Memory B cell (primary cell): ENCODE data around the gene TCP1.
A peak's percentile ranks its signal among the peaks of the same experiment; 100 is the strongest.

Experiments
- ATAC-seq: fragments of 150-1000 bp; cut with Tn5 transposase; 2 replicates; pipeline ENCODE4 v1.10.0; 2021; ENCODE audit warnings: low read depth, mild to moderate bottlenecking, moderate library complexity
- DNase-seq, 2 donors: peaks; one replicate each; pipeline ENCODE4 v3.0.0; 2022; ENCODE audit warnings: low spot score in 2 of 2
- H3K27ac Mint-ChIP-seq: one replicate; pipeline ENCODE4 v1.8.0; 2022; ENCODE audit warnings: mild to moderate bottlenecking, moderate library complexity, mixed read lengths
- H3K27me3 Mint-ChIP-seq: one replicate; pipeline ENCODE4 v1.8.0; 2022; ENCODE audit warnings: mixed read lengths
- H3K36me3 Mint-ChIP-seq: one replicate; pipeline ENCODE4 v1.8.0; 2022; ENCODE audit warnings: mild to moderate bottlenecking, mixed read lengths
- H3K4me1 Mint-ChIP-seq: one replicate; pipeline ENCODE4 v1.8.0; 2022; ENCODE audit warnings: mixed read lengths
- H3K4me3 Mint-ChIP-seq: one replicate; pipeline ENCODE4 v1.8.0; 2022; ENCODE audit warnings: mild to moderate bottlenecking, moderate library complexity, mixed read lengths
- H3K9me3 Mint-ChIP-seq: one replicate; pipeline ENCODE4 v1.8.0; 2022; ENCODE audit warnings: mixed read lengths

TCP1 gene

GRCh38 chr6:159772196-159772595, 17.2 kb downstream of the TCP1 start:
- no peak overlapping the region for H3K27ac Mint-ChIP-seq
- H3K27me3 Mint-ChIP-seq = no peaks in the 10 kb centered on the region
- DNase-seq = no peak
- no peaks in the 10 kb centered on the region for H3K4me1 Mint-ChIP-seq
- no peak overlapping the region for H3K4me3 Mint-ChIP-seq
- no peak for ATAC-seq
- H3K9me3 Mint-ChIP-seq = peaks cover 2% of the 10 kb centered on the region
- peaks cover 30% of the 10 kb centered on the region for H3K36me3 Mint-ChIP-seq

GRCh38 chr6:159769470-159769869, 19.9 kb downstream of the TCP1 start:
- Mint-ChIP-seq H3K9me3 (peaks cover 2% of the 10 kb centered on the region), H3K27me3 (no peaks in the 10 kb centered on the region), H3K27ac (no peak overlapping the region), H3K4me3 (no peak overlapping the region), H3K36me3 (peaks cover 32% of the 10 kb centered on the region), H3K4me1 (no peaks in the 10 kb centered on the region)
- ATAC-seq = no peak
- no peak for DNase-seq

- Mint-ChIP-seq H3K27me3 (no peaks in the 10 kb centered on the region), H3K36me3 (peaks cover 30% of the 10 kb centered on the region), H3K27ac (no peak overlapping the region)
Measured at GRCh38 chr6:159766906-159767305, 22.5 kb downstream of the TCP1 start.

GRCh38 chr6:159762681-159763293, 26.6 kb downstream of the TCP1 start:
- ATAC-seq = peak; percentile 23
- peak in 1 of 2 donors; percentile 40 for DNase-seq
- peaks cover 24% of the 10 kb centered on the region for H3K4me1 Mint-ChIP-seq
- no peaks in the 10 kb centered on the region for H3K9me3 Mint-ChIP-seq
- H3K27ac Mint-ChIP-seq = peak overlapping the region; percentile 96
- peaks cover 13% of the 10 kb centered on the region for H3K36me3 Mint-ChIP-seq
- peak overlapping the region; percentile 91 for H3K4me3 Mint-ChIP-seq
- no peaks in the 10 kb centered on the region for H3K27me3 Mint-ChIP-seq

More at GRCh38 chr6:159766906-159767305, 22.5 kb downstream of the TCP1 start:
- Mint-ChIP-seq H3K9me3 (peaks cover 2% of the 10 kb centered on the region), H3K4me1 (peaks cover 7% of the 10 kb centered on the region), H3K4me3 (no peak overlapping the region)
- DNase-seq (no peak), ATAC-seq (no peak)

GRCh38 chr6:159761873-159762680, 27.3 kb downstream of the TCP1 start, which contains the start of gene ACAT2:
Gene ACAT2 (plus strand): TSS chr6:159762045. CDS start chr6:159762088, 43 bp downstream.
- Mint-ChIP-seq H3K4me1 (peaks cover 24% of the 10 kb centered on the region), H3K9me3 (no peaks in the 10 kb centered on the region), H3K36me3 (peaks cover 13% of the 10 kb centered on the region), H3K27ac (peak within 1 kb of the TSS; percentile 96), H3K27me3 (no peaks in the 10 kb centered on the region), H3K4me3 (peak within 1 kb of the TSS; percentile 91)
- DNase-seq (peak; percentile 81 to 88), ATAC-seq (peak; percentile 85)

GRCh38 chr6:159761129-159761872, 28.1 kb downstream of the TCP1 start:
- Mint-ChIP-seq H3K27ac (peak overlapping the region; percentile 96), H3K9me3 (no peaks in the 10 kb centered on the region), H3K4me1 (peaks cover 24% of the 10 kb centered on the region), H3K36me3 (peaks cover 10% of the 10 kb centered on the region), H3K4me3 (peak overlapping the region; percentile 91), H3K27me3 (no peaks in the 10 kb centered on the region)
- DNase-seq = no peak
- no peak for ATAC-seq

- peak overlapping the region; percentile 96 for H3K27ac Mint-ChIP-seq
- DNase-seq (no peak), ATAC-seq (no peak)
- peaks cover 13% of the 10 kb centered on the region for H3K36me3 Mint-ChIP-seq
- peak overlapping the region; percentile 91 for H3K4me3 Mint-ChIP-seq
- peaks cover 24% of the 10 kb centered on the region for H3K4me1 Mint-ChIP-seq
- H3K9me3 Mint-ChIP-seq = no peaks in the 10 kb centered on the region
- no peaks in the 10 kb centered on the region for H3K27me3 Mint-ChIP-seq
Measured at GRCh38 chr6:159760602-159761057, 28.8 kb downstream of the TCP1 start.

- Mint-ChIP-seq H3K4me3 (peak overlapping the region; percentile 7), H3K36me3 (peaks cover 15% of the 10 kb centered on the region), H3K4me1 (peaks cover 24% of the 10 kb centered on the region), H3K27me3 (no peaks in the 10 kb centered on the region), H3K9me3 (no peaks in the 10 kb centered on the region), H3K27ac (peak overlapping the region; percentile 10)
- ATAC-seq (no peak), DNase-seq (no peak)
Measured at GRCh38 chr6:159759645-159760044, 29.8 kb downstream of the TCP1 start.

- Mint-ChIP-seq H3K9me3 (no peaks in the 10 kb centered on the region), H3K4me1 (peaks cover 24% of the 10 kb centered on the region), H3K27me3 (no peaks in the 10 kb centered on the region), H3K36me3 (peaks cover 16% of the 10 kb centered on the region), H3K4me3 (no peak overlapping the region), H3K27ac (peak overlapping the region; percentile 79)
- DNase-seq (no peak), ATAC-seq (no peak)
Measured at GRCh38 chr6:159758031-159759001, 31.1 kb downstream of the TCP1 start.

- H3K9me3 Mint-ChIP-seq = no peaks in the 10 kb centered on the region
- no peak for DNase-seq
- H3K4me1 Mint-ChIP-seq = peaks cover 17% of the 10 kb centered on the region
- H3K36me3 Mint-ChIP-seq = peaks cover 20% of the 10 kb centered on the region
- ATAC-seq = no peak
- H3K4me3 Mint-ChIP-seq = no peak overlapping the region
- H3K27ac Mint-ChIP-seq = no peak overlapping the region
- H3K27me3 Mint-ChIP-seq = no peaks in the 10 kb centered on the region
Measured at GRCh38 chr6:159756508-159756907, 32.9 kb downstream of the TCP1 start.

- peaks cover 8% of the 10 kb centered on the region for H3K4me1 Mint-ChIP-seq
- H3K27me3 Mint-ChIP-seq = no peaks in the 10 kb centered on the region
- no peak for DNase-seq
- H3K9me3 Mint-ChIP-seq = no peaks in the 10 kb centered on the region
- no peak overlapping the region for H3K4me3 Mint-ChIP-seq
- no peak for ATAC-seq
- no peak overlapping the region for H3K27ac Mint-ChIP-seq
- H3K36me3 Mint-ChIP-seq = peaks cover 20% of the 10 kb centered on the region
Measured at GRCh38 chr6:159754959-159755914, 34.2 kb downstream of the TCP1 start.

GRCh38 chr6:159754401-159754800, 35.0 kb downstream of the TCP1 start:
- ATAC-seq (no peak), DNase-seq (no peak)
- no peak overlapping the region for H3K27ac Mint-ChIP-seq
- peaks cover 25% of the 10 kb centered on the region for H3K36me3 Mint-ChIP-seq
- no peak overlapping the region for H3K4me3 Mint-ChIP-seq
- peaks cover 3% of the 10 kb centered on the region for H3K4me1 Mint-ChIP-seq
- H3K27me3 Mint-ChIP-seq = no peaks in the 10 kb centered on the region
- no peaks in the 10 kb centered on the region for H3K9me3 Mint-ChIP-seq
